ENCODE results near the gene XG. TPM values are rescaled to one million over a fixed set of nuclear protein-coding genes. Genes with fewer than 3 reads are reported as not detected.
A peak's percentile ranks its signal among the peaks of the same experiment; 100 is the strongest.
"Not testable (repeated sequence)": the region's sequence is repeated elsewhere in the genome, so short reads cannot be mapped to it uniquely, and the experiment has no call there.

The XG gene, protein sequence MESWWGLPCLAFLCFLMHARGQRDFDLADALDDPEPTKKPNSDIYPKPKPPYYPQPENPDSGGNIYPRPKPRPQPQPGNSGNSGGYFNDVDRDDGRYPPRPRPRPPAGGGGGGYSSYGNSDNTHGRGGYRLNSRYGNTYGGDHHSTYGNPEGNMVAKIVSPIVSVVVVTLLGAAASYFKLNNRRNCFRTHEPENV
- total RNA-seq (not detected), polyA plus RNA-seq (not detected), total RNA-seq (0 to 0.52 (median 0.08) reads per million in 6 experiments)

DNA sequence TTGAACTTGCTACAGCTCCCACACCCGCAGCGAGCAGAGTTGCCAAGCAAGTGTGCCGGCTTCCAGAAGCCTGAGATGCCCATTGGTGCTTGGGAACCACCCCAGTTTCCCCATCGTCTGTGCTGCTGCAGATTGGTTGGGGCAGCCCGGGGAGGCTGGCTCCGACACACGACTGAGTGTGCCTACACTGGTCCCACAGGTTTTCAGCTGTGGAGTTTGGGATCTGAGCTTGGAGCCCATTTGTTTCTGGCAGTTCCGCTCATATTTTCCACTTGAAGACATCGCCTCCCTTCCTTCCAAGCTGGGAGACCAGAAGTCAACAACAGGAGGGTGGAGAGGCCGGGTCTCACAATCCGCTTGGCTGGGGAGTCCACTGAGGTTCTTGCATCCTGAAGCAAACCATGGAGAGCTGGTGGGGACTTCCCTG, at the start of gene XG:
Gene XG, plus strand, starts transcription at position 167 of the 427 bp plus-strand sequence. Its CDS starts 235 bp downstream, at position 402.
- H3K4me3 Mint-ChIP-seq, H3K9me3 Mint-ChIP-seq, H3K4me1 Mint-ChIP-seq, DNase-seq, H3K27ac Mint-ChIP-seq, H3K36me3 Mint-ChIP-seq, H3K27me3 Mint-ChIP-seq, ATAC-seq, POLR2A ChIA-PET: not testable (repeated sequence)

DNA sequence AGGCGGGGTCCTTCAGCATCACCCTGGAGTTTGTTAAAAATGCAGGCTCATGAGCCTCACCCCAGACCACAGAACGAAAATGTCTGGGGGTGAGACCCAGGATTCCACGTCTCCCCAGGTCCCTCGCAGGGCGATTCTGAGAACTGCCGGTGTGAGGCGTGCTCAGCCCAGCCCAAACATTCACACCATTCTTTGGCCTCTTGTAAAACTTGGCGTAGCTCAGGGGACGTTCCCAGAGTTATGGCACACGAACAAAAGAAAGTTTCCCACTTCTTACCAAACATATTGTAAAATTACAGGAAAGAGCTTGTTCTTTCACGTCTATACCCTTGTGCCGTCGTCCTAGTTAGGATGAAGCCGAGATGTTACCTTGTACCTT, 47.9 kb upstream of the XG start:
- Mint-ChIP-seq H3K36me3 (peaks cover 0 to 46% (median 2%) of the 10 kb centered on the region in 3 donors), H3K27ac (peak overlapping the region; percentile 3 to 83 (median 74)), H3K27me3 (no peaks in the 10 kb centered on the region), H3K4me1 (peaks cover 60 to 93% (median 84%) of the 10 kb centered on the region in 4 donors), H3K9me3 (no peaks in the 10 kb centered on the region), H3K4me3 (peak overlapping the region; percentile 18 to 71 (median 59))
- DNase-seq (no peak), ATAC-seq (no peak)
- POLR2A ChIA-PET, result no interaction called here

DNA sequence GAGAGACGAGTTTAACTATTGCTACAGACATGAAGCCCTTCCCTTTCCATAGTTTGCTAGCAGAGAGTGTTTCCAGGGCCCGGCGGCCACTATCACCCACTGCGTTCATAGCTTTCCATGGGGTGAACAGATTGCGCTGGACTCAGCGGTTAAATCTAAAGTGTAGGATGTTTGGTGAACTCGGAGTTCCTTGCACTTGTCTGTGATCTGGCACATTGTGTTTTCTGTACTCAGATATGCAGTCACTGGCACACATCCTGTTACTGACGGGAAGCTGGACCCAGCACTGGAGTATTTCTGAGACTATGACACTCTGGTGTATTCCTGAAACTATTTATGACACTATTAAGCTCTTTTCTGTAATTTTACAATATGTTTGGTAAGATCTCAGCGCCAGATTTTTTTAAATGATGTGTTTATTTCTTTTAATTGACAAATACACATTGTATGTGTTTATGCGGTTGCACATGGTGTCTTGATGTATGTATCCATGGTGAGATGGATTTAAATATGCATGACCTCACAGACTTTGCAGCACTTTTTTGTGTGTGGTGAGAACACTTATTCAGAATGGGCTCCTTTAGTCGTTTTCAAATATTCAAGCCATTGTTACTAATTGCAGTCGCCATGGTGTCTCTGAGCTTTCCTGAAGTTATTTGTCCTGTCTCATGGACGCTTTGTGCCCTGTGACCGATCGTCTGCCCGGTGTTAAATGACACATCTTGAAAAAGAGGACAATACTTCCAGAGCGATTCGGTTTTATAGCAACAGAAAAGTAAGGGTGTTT, 46.6 kb upstream of the XG start:
- POLR2A ChIA-PET, result no interaction called here
- Mint-ChIP-seq H3K27me3 (no peaks in the 10 kb centered on the region), H3K4me1 (peaks cover 63 to 95% (median 87%) of the 10 kb centered on the region in 4 donors), H3K4me3 (peak overlapping the region in 6 of 10 donors; percentile 30 to 65 (median 55)), H3K9me3 (no peaks in the 10 kb centered on the region), H3K27ac (peak overlapping the region in 6 of 10 donors; percentile 1 to 70 (median 7)), H3K36me3 (peaks cover 0 to 34% (median 0%) of the 10 kb centered on the region in 3 donors)
- no peak for ATAC-seq
- peak in 1 of 10 donors; percentile 4 for DNase-seq

DNA sequence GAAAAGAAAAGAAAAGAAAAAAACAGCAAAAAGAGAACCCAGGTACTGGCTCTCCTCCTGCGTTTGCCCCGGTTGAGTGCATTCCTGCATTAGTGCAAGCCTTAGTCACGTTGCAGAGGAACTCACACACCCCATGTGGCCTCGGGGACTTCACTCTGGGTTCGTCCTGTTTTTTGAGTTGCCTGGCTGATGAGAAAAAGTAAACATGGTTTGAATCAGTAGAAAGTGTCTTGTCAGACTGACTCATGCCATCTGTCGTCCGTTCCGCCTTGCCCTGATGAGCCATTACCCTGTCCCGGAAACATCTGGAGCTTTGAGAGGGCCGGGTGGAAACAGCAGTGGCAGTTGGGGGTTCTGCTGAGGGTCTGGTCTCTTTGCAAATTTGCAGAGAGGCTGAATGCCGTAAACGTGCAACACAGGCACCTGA, 44.5 kb upstream of the XG start:
- Mint-ChIP-seq H3K4me1 (peaks cover 51 to 86% (median 78%) of the 10 kb centered on the region in 4 donors), H3K27ac (peak overlapping the region in 9 of 10 donors; percentile 17 to 90 (median 83)), H3K9me3 (no peaks in the 10 kb centered on the region), H3K36me3 (peaks cover 0 to 30% (median 0%) of the 10 kb centered on the region in 3 donors), H3K27me3 (no peaks in the 10 kb centered on the region), H3K4me3 (peak overlapping the region; percentile 40 to 77 (median 68))
- POLR2A ChIA-PET, result no interaction called here
- DNase-seq, result peak in 5 of 10 donors; percentile 32 to 79 (median 42)
- ATAC-seq, result peak; percentile 55 to 58

DNA sequence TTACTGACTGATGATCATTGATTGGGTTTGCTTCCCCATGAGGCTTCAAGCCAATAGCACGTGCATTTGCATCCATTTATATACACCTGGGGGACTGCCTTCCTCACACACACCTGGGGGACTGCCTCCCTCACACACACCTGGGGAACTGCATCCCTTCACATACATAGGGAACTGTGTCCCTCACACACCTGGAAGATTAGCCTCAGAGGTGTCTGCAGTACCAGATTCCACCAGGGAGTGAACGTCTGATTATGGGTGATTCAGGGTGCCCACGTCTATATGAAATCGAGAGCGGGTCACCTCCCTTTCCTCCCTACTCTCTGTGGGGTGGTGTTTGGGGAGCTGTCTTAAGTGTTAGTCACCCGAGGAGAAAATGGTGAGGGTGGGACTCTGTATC, 43.8 kb upstream of the XG start:
- DNase-seq (peak in 1 of 10 donors; percentile 52), ATAC-seq (peak in 1 of 2 donors; percentile 21)
- POLR2A ChIA-PET, result no interaction called here
- Mint-ChIP-seq H3K9me3 (no peaks in the 10 kb centered on the region), H3K4me1 (peaks cover 51 to 81% (median 73%) of the 10 kb centered on the region in 4 donors), H3K27ac (peak overlapping the region; percentile 18 to 90 (median 80)), H3K36me3 (peaks cover 0 to 26% (median 0%) of the 10 kb centered on the region in 3 donors), H3K27me3 (no peaks in the 10 kb centered on the region), H3K4me3 (peak overlapping the region in 8 of 10 donors; percentile 5 to 75 (median 68))

DNA sequence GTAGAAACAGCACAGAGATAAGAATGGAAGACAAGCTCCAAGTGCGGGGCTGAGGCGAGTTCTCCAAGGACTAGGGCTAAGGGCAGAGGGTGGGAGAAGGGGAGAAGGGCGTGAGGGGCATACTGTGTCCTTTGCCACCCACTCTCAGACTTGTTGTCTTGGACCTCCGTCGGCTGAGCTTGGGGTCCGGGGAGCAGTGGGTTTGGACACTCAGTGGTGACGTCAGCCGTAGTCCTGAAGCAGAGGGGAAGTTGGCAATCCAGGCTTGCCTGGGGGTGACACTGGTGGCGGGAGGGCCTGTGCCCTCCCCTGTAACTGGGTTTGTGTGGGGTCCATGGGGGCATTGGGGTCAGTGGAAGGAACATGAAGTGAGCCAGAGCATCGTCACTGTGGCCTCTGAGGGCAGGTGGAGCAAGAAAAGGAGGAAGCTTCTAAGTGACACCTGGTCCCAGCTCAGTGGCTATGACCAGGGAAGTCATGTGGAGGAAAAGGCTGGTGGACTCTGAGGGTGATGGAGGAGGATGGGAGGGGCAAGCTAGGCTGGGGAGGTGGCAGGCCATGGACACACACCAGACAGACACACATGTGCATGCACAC, 43.1 kb upstream of the XG start:
- no peaks in the 10 kb centered on the region for H3K27me3 Mint-ChIP-seq
- H3K36me3 Mint-ChIP-seq, result peaks cover 0 to 27% (median 0%) of the 10 kb centered on the region in 3 donors
- peaks cover 50 to 75% (median 67%) of the 10 kb centered on the region in 4 donors for H3K4me1 Mint-ChIP-seq
- no peak for DNase-seq
- POLR2A ChIA-PET, result no interaction called here
- H3K27ac Mint-ChIP-seq, result peak overlapping the region; percentile 18 to 90 (median 64)
- peak overlapping the region in 6 of 10 donors; percentile 26 to 78 (median 60) for H3K4me3 Mint-ChIP-seq
- no peaks in the 10 kb centered on the region for H3K9me3 Mint-ChIP-seq
- ATAC-seq, result no peak

DNA sequence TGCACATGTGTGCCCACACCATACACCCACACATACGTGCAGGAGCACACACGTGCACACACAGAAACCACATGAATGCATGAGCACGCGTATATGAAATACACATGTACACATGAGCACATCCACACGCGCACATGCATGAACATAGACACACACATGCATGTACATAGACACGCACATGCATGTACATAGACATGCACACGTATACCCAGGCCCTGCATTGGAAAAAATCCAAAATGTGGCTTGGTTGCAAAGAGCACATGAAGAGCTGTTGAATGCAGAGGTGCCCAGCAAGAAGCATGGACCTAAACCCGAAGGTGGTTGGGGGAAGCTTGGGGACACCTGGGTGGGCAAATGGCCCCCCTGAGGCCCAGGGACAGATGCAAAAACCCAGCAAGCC, 42.3 kb upstream of the XG start:
- H3K27ac Mint-ChIP-seq, result peak overlapping the region in 9 of 10 donors; percentile 66 to 90 (median 84)

DNA sequence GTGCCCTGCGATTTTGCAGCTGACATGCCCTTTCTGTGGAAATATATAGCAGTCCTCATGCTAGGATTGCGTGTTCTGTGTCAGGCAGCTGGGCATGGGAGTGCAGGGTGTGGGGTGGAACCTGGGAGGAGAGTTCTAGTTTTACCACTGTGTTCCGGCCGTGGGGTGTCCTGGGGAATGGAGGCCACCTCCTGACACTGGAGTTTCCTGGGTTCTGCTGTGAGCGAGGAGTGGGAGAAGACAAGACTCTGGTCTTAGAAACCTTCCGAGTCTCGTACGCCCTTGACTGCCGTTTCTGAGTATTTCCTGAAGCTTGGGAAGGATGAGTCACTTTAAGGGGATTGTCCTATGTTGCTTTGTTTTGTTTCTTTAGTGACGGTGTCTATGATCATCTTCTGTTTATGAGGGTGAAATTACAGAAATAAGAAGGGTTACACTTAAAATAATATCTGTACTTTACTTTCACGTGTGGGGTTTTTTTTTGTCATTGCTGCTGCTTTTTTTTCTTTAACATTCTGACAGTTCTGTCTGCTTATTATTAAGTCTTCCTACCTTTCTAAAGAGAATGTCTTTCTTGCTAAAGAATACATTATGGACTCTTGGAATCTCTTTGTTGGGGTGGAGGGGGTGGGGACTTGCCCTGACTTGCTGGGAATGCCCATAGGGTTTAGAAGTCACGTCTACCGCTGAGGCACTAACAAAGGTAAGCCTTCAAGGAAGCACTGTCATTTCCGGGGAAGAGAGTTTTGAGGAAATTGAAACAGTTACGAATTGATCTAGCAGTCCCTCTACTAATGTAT, 41.6 kb upstream of the XG start:
- H3K36me3 Mint-ChIP-seq, result peaks cover 0 to 28% (median 0%) of the 10 kb centered on the region in 3 donors
- no peaks in the 10 kb centered on the region for H3K27me3 Mint-ChIP-seq
- DNase-seq (no peak), ATAC-seq (peak; percentile 54 to 59)
- POLR2A ChIA-PET, result no interaction called here
- H3K9me3 Mint-ChIP-seq, result no peaks in the 10 kb centered on the region
- H3K4me3 Mint-ChIP-seq, result peak overlapping the region; percentile 69 to 84 (median 79)
- peak overlapping the region; percentile 52 to 90 (median 82) for H3K27ac Mint-ChIP-seq
- H3K4me1 Mint-ChIP-seq, result peaks cover 45 to 70% (median 58%) of the 10 kb centered on the region in 4 donors

More for the DNA sequence above, 42.3 kb upstream of the XG start:
- DNase-seq, result no peak
- Mint-ChIP-seq H3K9me3 (no peaks in the 10 kb centered on the region), H3K36me3 (peaks cover 0 to 29% (median 0%) of the 10 kb centered on the region in 3 donors), H3K27me3 (no peaks in the 10 kb centered on the region), H3K4me3 (peak overlapping the region; percentile 69 to 84 (median 79)), H3K4me1 (peaks cover 47 to 70% (median 60%) of the 10 kb centered on the region in 4 donors)
- POLR2A ChIA-PET, result no interaction called here
- no peak for ATAC-seq

DNA sequence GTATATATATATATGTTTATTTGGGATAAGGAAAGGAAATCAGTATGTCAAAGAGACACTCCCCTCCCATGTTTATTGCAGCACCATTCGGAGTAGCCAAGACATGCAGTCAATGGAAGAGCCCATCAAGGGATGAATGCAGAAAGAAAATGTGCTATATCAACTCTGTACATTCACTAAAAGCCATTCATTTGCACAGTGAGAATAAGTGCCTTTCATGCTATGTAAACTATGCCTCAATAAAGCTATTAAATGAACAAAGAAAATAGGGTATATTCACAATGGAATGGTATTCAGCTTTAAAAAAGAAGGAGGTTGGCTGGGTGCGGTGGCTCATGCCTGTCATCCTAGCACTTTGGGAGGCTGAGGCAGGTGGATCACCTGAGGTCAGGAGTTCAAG, 40.4 kb upstream of the XG start:
- Mint-ChIP-seq H3K27ac (peak overlapping the region in 1 of 10 donors; percentile 34), H3K4me3 (no peak overlapping the region), H3K4me1 (peaks cover 41 to 68% (median 57%) of the 10 kb centered on the region in 4 donors), H3K27me3 (no peaks in the 10 kb centered on the region), H3K36me3 (peaks cover 0 to 34% (median 3%) of the 10 kb centered on the region in 3 donors), H3K9me3 (no peaks in the 10 kb centered on the region)
- DNase-seq (no peak), ATAC-seq (no peak)
- POLR2A ChIA-PET, result no interaction called here

DNA sequence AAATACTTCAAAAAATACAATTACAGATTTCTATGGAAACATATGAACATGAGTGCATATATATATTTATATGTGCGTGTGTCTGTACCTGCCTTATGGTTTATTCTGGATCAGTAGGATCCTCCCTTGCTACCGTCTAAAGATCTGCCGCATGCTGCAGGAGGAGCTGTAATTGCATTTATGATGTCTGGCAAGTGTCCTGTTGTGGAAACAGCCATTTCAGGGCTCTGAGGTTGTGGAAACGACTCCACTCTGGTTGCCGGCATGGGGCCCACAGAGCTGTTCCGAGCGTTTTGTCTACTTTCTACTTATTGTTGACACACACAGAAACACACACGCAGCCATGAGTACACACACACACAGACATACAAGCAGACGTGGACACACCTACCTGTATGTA, 39.4 kb upstream of the XG start:
- no peak for DNase-seq
- POLR2A ChIA-PET, result no interaction called here
- peaks cover 0 to 42% (median 5%) of the 10 kb centered on the region in 3 donors for H3K36me3 Mint-ChIP-seq
- no peak overlapping the region for H3K27ac Mint-ChIP-seq
- H3K9me3 Mint-ChIP-seq, result no peaks in the 10 kb centered on the region
- peaks cover 34 to 61% (median 51%) of the 10 kb centered on the region in 4 donors for H3K4me1 Mint-ChIP-seq
- H3K27me3 Mint-ChIP-seq, result no peaks in the 10 kb centered on the region
- ATAC-seq, result no peak
- H3K4me3 Mint-ChIP-seq, result no peak overlapping the region

DNA sequence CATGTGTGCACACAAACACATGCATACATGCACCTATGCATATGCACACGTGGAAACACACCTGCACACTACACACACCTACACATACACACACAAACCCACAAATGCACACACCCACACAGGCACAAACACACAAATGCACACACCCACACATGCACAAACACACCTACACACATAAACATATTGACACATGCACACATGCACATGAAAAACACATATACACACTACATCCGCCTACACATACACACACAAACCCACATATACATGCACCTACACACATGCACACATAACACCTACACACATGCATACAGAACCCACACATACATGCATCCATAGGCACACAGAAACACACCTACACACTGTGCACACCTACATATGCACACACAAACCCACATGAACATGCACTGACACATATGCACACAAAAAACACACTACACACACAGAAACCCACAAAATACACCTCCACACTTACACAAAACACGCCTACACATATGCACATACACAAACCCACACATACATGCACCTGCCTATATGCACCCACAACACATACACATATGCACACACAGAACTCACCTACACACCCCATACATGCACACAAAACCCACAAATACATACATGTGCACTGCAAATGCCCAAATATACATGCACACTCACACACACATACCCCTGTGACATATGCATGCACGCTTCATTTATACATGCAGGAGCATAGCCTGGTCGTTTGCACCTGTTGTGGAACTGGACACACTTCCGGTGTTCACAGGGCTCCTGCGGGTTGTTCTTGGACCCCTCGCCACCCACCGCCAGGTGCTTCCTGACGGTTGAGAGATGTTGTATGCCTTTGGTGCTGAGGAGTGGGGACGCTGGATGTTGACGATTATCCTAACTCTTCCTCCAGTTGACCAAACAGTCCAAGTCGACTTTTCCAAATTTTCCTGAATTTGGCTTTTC, 38.7 kb upstream of the XG start:
- no peak for DNase-seq
- ATAC-seq, result no peak
- Mint-ChIP-seq H3K27me3 (no peaks in the 10 kb centered on the region), H3K4me3 (no peak overlapping the region), H3K4me1 (peaks cover 26 to 55% (median 45%) of the 10 kb centered on the region in 4 donors), H3K36me3 (peaks cover 0 to 48% (median 12%) of the 10 kb centered on the region in 3 donors), H3K27ac (peak overlapping the region in 2 of 10 donors; percentile 21 to 69), H3K9me3 (no peaks in the 10 kb centered on the region)
- POLR2A ChIA-PET, result no interaction called here

All from naive thymus-derived CD8-positive, alpha-beta T cell (primary cell).